ENCODE results near the gene FAM89A. TPM values are rescaled to one million over a fixed set of nuclear protein-coding genes. Genes with fewer than 3 reads are reported as not detected.

FAM89A gene
- total RNA-seq, 1 experiment from 2014 or later = 23.6 TPM

DNA sequence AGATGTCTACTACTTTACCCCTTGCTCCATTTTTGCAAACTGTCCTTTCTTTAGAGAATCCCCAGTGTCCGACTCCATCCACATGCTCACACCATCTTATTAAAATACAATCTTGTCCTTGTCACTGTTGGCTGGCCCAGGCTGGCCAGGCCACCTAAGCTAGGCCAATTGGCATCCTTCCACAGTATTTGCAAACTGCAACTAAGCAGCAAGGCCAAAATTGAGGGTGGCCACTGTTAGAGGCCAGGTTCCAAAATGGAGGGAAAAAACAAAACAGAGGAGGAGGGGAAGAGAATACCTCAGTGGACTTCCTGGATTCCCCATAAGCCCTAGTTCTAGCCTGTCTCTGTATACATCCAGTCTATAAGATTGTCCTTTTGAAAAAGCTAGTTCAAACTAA is 4.3 kb downstream of the FAM89A start (continued):
- TF ChIP-seq EZH2phosphoT487 (IDR thresholded peaks at IDR 0.05; ENCODE audit: borderline replicate concordance) = no peak

- ATAC-seq (no peak), DNase-seq (ENCODE audit: low read depth, low spot score) (no peak)
- ChIA-PET RAD21 (ENCODE audit: low non-redundant PET in 1 of 2, low total read pairs in 2 of 2, uncharacterized antibody in 2 of 2, unreplicated experiment in 2 of 2) (no interaction called here), POLR2A (no interaction called here), CTCF (no interaction called here)
- H3K27me3 ChIP-seq (ENCODE audit: insufficient read depth, low read length) = no peaks in the 10 kb centered on the region
- no peak overlapping the region for H3K4me3 ChIP-seq (replicated peaks in 1 of 2; ENCODE audit: low read depth in 1 of 2, low read length in 2 of 2)
- no TSS peak for BruUV-seq (replicated peaks)
- H3K4me2 ChIP-seq (ENCODE audit: low read length) = no peak overlapping the region
- no peaks in the 10 kb centered on the region for H3K9me2 ChIP-seq (ENCODE audit: insufficient read depth)
- no peak overlapping the region for H3K27ac ChIP-seq (ENCODE audit: low read depth, low read length)
- H2AFZ ChIP-seq (ENCODE audit: low read depth, low read length, poor library complexity, severe bottlenecking) = no peak overlapping the region
- no peaks in the 10 kb centered on the region for H3K36me3 ChIP-seq (ENCODE audit: control insufficient read depth in 1 of 2, insufficient read depth in 2 of 2, low read length in 2 of 2)
- H3K9me3 ChIP-seq (ENCODE audit: control insufficient read depth in 1 of 2, insufficient read depth in 1 of 2, low read depth in 1 of 2, low read length in 2 of 2) = no peaks in the 10 kb centered on the region
- H3K9ac ChIP-seq (ENCODE audit: low read length) = no peak overlapping the region
- no peak for TF ChIP-seq SIN3A (IDR thresholded peaks at IDR 0.05; ENCODE audit: low read depth)
- TF ChIP-seq, protein P1, sequence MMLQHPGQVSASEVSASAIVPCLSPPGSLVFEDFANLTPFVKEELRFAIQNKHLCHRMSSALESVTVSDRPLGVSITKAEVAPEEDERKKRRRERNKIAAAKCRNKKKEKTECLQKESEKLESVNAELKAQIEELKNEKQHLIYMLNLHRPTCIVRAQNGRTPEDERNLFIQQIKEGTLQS (IDR thresholded peaks at IDR 0.05) = no peak
- TF ChIP-seq ZBTB33 (IDR thresholded peaks at IDR 0.05; ENCODE audit: extremely low read depth, insufficient replicate concordance, low read length) = no peak
- no peak for TF ChIP-seq YY1 (IDR thresholded peaks at IDR 0.05; ENCODE audit: extremely low read depth, insufficient replicate concordance, low read depth, low read length)
- no peak for TF ChIP-seq EZH2phosphoT487 (IDR thresholded peaks at IDR 0.05; ENCODE audit: borderline replicate concordance)
- no peak for TF ChIP-seq CTCF (IDR thresholded peaks at IDR 0.05 in 2 of 3, conservative IDR thresholded peaks at IDR 0.05 in 1 of 3; ENCODE audit: borderline replicate concordance in 1 of 3, insufficient read depth in 1 of 3, low read depth in 2 of 3, low read length in 2 of 3)
- TF ChIP-seq SRF (IDR thresholded peaks at IDR 0.05; ENCODE audit: low read depth) = no peak
- no peak for TF ChIP-seq SP1 (IDR thresholded peaks at IDR 0.05; ENCODE audit: low read depth)
- TF ChIP-seq POLR2A (IDR thresholded peaks at IDR 0.05; ENCODE audit: borderline replicate concordance, extremely low read depth, insufficient read depth, insufficient read length) = no peak
- no peak for TF ChIP-seq ZNF274 (IDR thresholded peaks at IDR 0.05; ENCODE audit: low read depth, low read length)
- TF ChIP-seq EZH2 (IDR thresholded peaks at IDR 0.05) = no peak
- TF ChIP-seq FOSL1 (IDR thresholded peaks at IDR 0.05; ENCODE audit: low read depth) = no peak
- TF ChIP-seq CEBPB (IDR thresholded peaks at IDR 0.05; ENCODE audit: low read depth) = no peak
- TF ChIP-seq ZFX (IDR thresholded peaks at IDR 0.05) = no peak
- TF ChIP-seq POLR2AphosphoS5 (IDR thresholded peaks at IDR 0.05; ENCODE audit: low read depth, low read length) = no peak
- TF ChIP-seq TCF7L2 (IDR thresholded peaks at IDR 0.05; ENCODE audit: borderline replicate concordance, extremely low read depth, insufficient read depth, insufficient read length) = no peak
- TF ChIP-seq EGR1 (IDR thresholded peaks at IDR 0.05; ENCODE audit: low read depth) = no peak
- no peak for TF ChIP-seq JUND (IDR thresholded peaks at IDR 0.05)
- intact Hi-C loops (cut with micrococcal nuclease) = no loop called here
- no peaks in the 10 kb centered on the region for H4K20me1 ChIP-seq (ENCODE audit: insufficient read depth)
- H3K4me1 ChIP-seq (ENCODE audit: control insufficient read depth in 1 of 2, insufficient read depth in 2 of 2, low read length in 2 of 2) = no peaks in the 10 kb centered on the region
- peaks cover 59% of the 10 kb centered on the region for H3K79me2 ChIP-seq (ENCODE audit: insufficient read depth, low read length)
Measured at GRCh38 chr1:231032963-231033362, 7.1 kb downstream of the FAM89A start.

All from HCT116 (cell line).